LNCAP (cell line): ENCODE data around the gene DHX35.

ENCODE experiments used
- TF ChIP-seq, protein P1 (sequence below): fragments of 450-650 bp; IDR thresholded peaks from 2 replicates; pipeline ENCODE4 v1.5.1; 2017; ENCODE audit warnings: mild to moderate bottlenecking

The DHX35 gene

DNA sequence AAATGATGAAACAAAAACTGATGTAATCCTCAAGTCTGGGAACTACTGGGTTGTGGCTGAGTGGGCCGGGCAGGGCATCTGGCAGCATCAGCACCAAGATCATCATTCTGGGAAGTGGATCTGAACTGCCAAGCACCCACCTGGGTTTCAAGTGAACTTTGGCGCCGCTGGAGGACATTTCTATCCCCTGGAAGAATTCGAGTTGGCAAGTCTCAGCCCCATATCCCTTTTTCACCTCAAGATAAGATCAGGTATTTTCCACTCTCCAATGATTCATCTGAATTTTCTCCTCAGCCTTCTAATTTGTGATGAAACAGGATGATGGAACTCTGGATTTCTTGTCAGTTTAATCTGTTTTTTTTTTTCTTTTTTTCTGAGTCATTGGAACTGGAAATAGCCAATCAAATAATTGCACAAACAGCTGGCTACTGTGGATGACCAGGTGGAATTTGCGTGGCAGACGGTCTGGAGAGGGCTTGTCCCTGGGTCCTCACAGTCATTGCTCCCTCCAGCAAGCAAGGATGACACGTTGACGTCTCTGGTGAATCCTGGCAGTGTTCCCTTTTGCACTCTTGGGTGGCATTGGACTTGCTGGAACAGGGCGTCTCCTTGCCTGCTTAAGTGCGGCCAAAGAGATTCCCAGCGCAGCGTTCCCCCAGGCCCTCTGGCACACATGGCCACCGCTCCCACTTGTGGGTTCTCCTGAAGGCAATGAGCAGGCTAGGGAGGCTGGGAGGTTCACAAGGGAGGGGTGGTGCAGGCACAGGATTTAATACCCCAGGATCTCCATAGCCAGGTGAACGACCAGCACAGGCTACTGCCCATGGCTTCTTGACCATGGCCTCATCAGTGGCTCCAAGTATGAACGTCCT is 80.4 kb downstream of the DHX35 start:
- TF ChIP-seq, protein P1, sequence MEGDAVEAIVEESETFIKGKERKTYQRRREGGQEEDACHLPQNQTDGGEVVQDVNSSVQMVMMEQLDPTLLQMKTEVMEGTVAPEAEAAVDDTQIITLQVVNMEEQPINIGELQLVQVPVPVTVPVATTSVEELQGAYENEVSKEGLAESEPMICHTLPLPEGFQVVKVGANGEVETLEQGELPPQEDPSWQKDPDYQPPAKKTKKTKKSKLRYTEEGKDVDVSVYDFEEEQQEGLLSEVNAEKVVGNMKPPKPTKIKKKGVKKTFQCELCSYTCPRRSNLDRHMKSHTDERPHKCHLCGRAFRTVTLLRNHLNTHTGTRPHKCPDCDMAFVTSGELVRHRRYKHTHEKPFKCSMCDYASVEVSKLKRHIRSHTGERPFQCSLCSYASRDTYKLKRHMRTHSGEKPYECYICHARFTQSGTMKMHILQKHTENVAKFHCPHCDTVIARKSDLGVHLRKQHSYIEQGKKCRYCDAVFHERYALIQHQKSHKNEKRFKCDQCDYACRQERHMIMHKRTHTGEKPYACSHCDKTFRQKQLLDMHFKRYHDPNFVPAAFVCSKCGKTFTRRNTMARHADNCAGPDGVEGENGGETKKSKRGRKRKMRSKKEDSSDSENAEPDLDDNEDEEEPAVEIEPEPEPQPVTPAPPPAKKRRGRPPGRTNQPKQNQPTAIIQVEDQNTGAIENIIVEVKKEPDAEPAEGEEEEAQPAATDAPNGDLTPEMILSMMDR = no peak

DNA sequence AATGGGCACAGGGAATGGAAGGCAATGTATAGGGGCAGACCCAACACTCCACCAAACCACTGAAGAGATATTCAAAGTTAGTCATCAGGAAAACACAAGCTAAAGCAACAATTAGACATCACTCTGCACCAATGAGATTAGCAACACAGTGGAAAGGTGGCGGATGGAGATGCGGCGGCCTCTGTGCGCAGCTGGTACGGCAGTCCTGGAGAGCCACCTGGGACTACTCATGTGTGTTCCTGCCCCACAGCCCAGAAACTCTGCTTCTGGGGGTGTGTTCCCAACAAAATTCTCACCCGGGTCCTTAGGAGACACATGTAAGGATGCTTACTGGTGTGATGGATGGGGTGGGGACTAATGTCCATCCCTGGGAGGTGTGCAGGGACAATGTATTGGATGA is 82.4 kb downstream of the DHX35 start:
- TF ChIP-seq, protein P1 = no peak

DNA sequence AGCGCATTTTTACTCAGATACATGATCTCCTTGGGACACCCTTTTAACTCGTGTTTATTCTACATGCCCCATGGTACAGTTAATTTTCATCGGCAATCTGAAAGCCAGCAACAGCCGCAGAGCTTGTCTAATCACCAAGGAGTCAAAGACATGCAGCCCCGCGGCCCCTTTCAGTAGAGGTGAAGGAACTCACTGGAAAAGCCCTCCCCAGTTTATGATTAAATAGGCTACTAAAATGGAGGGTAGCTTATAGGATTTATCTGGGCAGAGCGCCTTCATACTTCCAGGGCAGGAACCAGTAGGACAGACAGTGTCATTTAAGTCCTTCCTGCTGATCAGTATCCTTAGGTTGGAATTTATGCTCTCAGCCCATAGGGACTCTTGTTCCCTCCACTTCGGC is 83.5 kb downstream of the DHX35 start:
- TF ChIP-seq, protein P1 = no peak

DNA sequence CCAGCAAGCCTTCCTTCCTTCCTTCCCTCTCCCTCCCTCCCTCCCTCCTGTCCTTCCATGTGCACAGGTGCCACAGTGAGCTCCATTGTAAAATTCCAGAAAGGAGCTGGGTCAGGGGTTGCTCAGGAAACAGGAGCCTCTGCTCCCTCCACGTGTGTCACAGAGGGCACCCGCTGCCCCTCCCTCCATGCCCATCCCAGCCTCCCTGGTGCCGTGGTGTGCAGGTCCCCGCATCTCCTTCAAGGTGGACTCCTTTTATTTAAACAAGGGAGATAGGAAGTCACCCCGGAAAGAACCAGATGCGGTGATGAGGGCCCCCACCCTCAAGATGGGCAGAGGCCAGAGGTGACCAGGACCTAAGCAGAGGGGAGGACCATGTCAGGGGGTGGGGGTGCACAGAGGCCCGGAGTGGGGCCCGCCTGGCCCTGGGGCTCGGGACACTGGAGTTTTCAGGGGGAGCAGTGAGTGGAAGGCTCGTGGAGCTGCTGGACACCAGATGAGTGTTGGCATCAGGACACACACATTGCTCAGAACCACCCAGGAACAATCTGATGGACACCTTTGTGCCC is 85.4 kb downstream of the DHX35 start:
- TF ChIP-seq, protein P1 = no peak

DNA sequence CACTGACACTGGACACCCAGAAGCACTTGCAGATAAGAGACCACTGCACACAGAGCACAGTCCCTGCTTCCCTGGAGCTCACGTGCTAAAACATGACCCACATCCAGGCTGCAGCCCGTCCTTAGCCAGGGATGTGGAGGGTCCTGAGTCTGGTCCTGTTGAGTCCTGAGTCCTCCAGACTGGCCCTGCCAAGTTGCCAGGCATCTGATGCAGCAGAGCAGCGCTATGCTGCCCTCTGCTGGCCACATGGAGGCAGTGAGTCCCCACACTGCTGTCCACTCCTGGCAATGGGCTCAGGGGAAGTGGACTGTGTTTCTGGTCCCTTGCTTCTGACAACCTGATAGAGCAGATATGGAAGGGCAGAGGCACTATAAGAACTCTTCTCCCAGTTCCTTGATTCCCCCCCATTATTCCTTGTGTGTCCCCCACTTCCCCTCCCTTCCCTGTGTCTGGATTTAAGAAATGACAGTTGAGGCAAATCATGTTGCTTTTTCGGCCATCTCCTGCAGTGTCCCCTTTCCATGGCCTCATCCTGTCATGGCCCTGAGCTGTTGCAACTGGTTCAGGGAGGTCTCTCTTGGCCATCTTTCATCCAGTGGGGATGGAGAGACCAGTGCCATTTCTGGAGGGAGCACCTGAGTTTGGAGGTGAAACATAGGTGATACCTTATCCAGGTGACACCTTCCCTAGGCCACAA is 86.0 kb downstream of the DHX35 start:
- TF ChIP-seq, protein P1 = peak; percentile 97

DNA sequence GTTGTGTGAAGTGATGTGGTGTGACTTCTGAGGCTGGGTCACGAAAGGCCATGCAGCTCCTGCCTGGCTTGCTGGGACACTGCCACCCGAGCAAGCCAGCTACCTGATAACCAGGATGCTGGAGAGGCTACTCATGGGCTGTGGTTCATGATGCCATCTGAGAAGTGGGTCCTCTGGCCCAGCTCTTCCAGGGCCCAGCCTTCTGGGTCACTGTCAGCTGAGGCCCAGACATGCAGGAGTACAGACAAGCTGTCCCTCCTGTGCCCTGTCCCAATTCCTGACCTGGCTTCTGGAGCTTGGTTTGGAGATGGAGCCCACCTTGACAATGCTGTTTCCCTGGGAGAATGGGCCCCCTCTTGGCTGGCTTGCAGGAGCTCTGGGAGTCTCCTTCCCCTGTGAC is 87.0 kb downstream of the DHX35 start:
- TF ChIP-seq, protein P1 = no peak

DNA sequence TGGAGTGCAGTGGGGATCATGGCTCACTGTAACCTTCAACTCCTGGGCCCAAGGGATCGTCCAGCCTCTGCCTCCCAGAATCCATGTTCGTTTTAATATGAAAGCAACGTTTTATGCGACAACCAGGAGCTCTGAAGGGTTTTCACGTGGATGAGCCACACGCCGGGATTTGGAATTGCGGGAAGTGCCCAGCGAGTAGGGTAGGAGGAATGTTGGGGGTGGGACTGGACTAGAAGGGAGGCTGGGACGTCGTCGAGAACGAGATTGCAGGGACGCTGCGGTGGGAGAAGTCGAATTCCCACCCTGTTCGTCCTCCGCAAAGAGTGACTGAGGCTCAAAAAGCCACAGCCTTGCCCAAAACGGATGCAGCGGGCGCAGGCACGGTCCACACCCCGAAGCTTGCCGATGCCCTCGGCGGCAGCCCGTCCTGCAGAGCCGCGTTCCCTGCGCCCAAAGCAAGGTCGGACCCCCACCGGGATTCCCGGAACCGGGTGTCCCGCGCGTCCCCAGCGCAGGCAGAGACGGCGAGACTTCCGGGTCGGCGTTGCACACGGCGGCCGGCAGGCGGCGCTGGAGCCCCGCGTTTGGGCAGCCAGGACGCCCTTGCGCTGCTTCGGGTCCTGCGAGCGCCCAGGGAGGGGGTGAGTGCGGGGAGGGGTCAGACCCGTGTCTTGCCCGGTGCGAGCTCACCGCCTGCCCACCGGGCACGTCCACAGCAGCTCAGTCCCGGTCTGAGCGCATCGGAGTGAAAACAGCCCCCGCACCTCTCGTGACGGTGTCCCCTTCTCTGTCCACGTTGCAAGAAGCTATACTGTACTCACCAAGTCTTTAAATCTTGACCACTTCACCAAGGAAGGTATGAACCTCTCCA is 87.8 kb downstream of the DHX35 start:
- TF ChIP-seq, protein P1 = peak; percentile 97
